GM23248 (cell line): ENCODE measurements around the gene LTB.

Experiments
- EZH2 ChIP-seq: fragments of 200-600 bp; sonication (generic); IDR thresholded peaks from 2 replicates; pipeline ENCODE4 v1.6.1; 2018; ENCODE audit warnings: antibody characterized with exemption, mild to moderate bottlenecking; ENCODE audit not compliant: insufficient read depth, poor library complexity, severe bottlenecking
- EZH2phosphoT487 ChIP-seq: fragments of 200-600 bp; sonication (generic); IDR thresholded peaks from 2 replicates; pipeline ENCODE4 v1.6.1; 2018; ENCODE audit warnings: antibody characterized with exemption, moderate library complexity, mild to moderate bottlenecking, low read depth; ENCODE audit not compliant: insufficient read depth

DNA sequence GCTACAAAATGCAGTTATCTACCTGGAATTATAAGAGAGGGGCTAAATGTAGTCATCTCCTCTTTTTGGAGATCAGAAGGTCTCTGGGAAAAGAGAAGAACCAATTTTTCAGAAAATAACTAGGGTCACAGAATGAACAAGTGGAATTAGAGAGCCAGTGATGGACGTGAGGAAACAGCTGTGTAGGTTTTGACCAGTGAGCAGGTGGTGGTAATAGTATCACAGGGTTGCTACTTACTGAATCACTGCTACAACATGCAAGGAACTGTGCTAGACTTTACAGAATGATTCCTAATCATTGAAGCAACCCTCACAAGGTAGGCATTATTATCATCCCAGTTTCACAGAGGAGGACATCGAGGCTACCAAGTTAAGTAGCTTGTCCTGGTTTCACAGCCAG, 37.5 kb downstream of the LTB start:
- no peak for TF ChIP-seq EZH2
- no peak for TF ChIP-seq EZH2phosphoT487
